Measurements from ENCODE around the gene FLYWCH2. TPM values are rescaled to one million over a fixed set of nuclear protein-coding genes. Genes with fewer than 3 reads are reported as not detected.

The FLYWCH2 gene
- total and polyA plus RNA-seq, 9 of the 15 experiments (the other 6 are each of a cell fraction or from before 2014, with no cell fraction given) = 0.70 to 55.5 (median 7.6) TPM

DNA sequence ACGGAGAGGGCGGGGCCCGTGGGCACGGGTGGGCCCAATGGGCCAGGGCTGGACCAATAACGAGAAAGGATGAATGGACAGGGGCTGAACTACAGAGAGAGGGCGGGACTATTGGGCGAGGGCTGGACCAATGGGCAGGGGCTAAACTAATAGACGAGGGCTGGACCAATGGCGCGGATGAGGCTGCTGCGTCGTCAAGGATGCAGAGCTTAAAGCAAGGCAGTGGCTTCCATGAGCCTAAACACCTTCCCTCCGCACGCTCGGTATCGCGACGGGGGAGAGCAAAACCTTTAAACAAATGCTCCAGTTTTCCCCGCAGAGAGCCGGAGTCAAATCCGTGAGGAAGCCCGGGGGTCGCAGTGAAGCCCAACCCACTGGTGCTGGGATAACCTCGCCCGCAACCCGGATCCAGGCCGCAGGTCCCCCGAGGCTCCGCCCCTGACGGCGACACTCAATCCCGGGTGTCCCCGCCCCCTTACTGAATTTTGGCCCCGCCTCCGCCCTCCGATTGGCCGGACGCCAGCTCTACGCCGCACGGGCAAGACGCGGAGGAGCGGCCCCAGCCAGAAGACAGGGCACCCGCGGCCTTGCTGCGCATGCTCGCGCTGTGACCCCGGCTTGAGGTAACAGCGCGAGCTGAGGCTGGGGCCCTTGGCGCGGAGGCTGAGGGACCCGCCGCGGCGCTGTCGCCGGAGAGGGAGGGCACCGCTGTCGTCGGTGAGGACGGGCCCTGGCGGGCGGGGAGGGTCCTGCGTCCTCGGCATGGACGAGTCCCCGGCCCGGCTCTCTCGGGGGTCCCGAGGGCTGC, at the start of gene FLYWCH2 (continued):
- TF ChIP-seq, protein P1, sequence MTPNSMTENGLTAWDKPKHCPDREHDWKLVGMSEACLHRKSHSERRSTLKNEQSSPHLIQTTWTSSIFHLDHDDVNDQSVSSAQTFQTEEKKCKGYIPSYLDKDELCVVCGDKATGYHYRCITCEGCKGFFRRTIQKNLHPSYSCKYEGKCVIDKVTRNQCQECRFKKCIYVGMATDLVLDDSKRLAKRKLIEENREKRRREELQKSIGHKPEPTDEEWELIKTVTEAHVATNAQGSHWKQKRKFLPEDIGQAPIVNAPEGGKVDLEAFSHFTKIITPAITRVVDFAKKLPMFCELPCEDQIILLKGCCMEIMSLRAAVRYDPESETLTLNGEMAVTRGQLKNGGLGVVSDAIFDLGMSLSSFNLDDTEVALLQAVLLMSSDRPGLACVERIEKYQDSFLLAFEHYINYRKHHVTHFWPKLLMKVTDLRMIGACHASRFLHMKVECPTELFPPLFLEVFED (CRISPR knock-in tag; conservative IDR thresholded peaks at IDR 0.05) = 0 out of 2 replicates have a peak, but pooled peaks have one; percentile 9
- TF ChIP-seq BACH1 (tag; IDR thresholded peaks at IDR 0.05) = no peak
- peak; percentile 93 for TF ChIP-seq KDM2B (CRISPR knock-in tag; IDR thresholded peaks at IDR 0.05)
- TF ChIP-seq, protein P2, sequence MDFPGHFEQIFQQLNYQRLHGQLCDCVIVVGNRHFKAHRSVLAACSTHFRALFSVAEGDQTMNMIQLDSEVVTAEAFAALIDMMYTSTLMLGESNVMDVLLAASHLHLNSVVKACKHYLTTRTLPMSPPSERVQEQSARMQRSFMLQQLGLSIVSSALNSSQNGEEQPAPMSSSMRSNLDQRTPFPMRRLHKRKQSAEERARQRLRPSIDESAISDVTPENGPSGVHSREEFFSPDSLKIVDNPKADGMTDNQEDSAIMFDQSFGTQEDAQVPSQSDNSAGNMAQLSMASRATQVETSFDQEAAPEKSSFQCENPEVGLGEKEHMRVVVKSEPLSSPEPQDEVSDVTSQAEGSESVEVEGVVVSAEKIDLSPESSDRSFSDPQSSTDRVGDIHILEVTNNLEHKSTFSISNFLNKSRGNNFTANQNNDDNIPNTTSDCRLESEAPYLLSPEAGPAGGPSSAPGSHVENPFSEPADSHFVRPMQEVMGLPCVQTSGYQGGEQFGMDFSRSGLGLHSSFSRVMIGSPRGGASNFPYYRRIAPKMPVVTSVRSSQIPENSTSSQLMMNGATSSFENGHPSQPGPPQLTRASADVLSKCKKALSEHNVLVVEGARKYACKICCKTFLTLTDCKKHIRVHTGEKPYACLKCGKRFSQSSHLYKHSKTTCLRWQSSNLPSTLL (IDR thresholded peaks at IDR 0.05) = no peak
- TF ChIP-seq TCFL5 (CRISPR knock-in tag; conservative IDR thresholded peaks at IDR 0.05) = no peak
- peak; percentile 86 for TF ChIP-seq FIP1L1 (IDR thresholded peaks at IDR 0.05; ENCODE audit: low read depth, low read length, poor library complexity, severe bottlenecking)
- no peak for TF ChIP-seq RAD51 (IDR thresholded peaks at IDR 0.05; ENCODE audit: borderline replicate concordance, low read depth)
- TF ChIP-seq, protein P3, sequence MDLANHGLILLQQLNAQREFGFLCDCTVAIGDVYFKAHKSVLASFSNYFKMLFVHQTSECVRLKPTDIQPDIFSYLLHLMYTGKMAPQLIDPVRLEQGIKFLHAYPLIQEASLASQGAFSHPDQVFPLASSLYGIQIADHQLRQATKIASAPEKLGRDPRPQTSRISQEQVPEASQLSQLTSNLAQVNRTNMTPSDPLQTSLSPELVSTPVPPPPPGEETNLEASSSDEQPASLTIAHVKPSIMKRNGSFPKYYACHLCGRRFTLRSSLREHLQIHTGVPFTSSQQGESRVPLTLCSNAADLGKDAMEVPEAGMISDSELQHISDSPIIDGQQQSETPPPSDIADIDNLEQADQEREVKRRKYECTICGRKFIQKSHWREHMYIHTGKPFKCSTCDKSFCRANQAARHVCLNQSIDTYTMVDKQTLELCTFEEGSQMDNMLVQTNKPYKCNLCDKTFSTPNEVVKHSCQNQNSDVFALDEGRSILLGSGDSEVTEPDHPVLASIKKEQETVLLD (IDR thresholded peaks at IDR 0.05) = peak; percentile 85
- TF ChIP-seq SMARCC2 (IDR thresholded peaks at IDR 0.05; ENCODE audit: low read depth) = no peak
- TF ChIP-seq L3MBTL2 (IDR thresholded peaks at IDR 0.05) = peak; percentile 81; the same call in 1 of the 2 replicates
- TF ChIP-seq HDAC6 (IDR thresholded peaks at IDR 0.05; ENCODE audit: low read depth, low read length) = no peak
- TF ChIP-seq ESRRA (IDR thresholded peaks at IDR 0.05; ENCODE audit: borderline replicate concordance, low read depth) = peak; percentile 70
- TF ChIP-seq NFIX (CRISPR knock-in tag; IDR thresholded peaks at IDR 0.05; ENCODE audit: low read depth) = peak; percentile 25; the same call in 1 of the 2 replicates
- TF ChIP-seq TAF1 (IDR thresholded peaks at IDR 0.05; ENCODE audit: control insufficient read depth, extremely low read depth, insufficient read depth, low read length, severe bottlenecking) = peak; percentile 70
- no peak for TF ChIP-seq ILK (tag; IDR thresholded peaks at IDR 0.05; ENCODE audit: borderline replicate concordance, low read depth)
- no peak for TF ChIP-seq NR4A1 (CRISPR knock-in tag; IDR thresholded peaks at IDR 0.05)
- TF ChIP-seq NR4A1 (tag; IDR thresholded peaks at IDR 0.05) = no peak
- TF ChIP-seq ZFP30 (CRISPR knock-in tag; IDR thresholded peaks at IDR 0.05; ENCODE audit: borderline replicate concordance) = no peak
- TF ChIP-seq, protein P4, sequence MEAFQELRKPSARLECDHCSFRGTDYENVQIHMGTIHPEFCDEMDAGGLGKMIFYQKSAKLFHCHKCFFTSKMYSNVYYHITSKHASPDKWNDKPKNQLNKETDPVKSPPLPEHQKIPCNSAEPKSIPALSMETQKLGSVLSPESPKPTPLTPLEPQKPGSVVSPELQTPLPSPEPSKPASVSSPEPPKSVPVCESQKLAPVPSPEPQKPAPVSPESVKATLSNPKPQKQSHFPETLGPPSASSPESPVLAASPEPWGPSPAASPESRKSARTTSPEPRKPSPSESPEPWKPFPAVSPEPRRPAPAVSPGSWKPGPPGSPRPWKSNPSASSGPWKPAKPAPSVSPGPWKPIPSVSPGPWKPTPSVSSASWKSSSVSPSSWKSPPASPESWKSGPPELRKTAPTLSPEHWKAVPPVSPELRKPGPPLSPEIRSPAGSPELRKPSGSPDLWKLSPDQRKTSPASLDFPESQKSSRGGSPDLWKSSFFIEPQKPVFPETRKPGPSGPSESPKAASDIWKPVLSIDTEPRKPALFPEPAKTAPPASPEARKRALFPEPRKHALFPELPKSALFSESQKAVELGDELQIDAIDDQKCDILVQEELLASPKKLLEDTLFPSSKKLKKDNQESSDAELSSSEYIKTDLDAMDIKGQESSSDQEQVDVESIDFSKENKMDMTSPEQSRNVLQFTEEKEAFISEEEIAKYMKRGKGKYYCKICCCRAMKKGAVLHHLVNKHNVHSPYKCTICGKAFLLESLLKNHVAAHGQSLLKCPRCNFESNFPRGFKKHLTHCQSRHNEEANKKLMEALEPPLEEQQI (IDR thresholded peaks at IDR 0.05) = no peak
- TF ChIP-seq ZNF583 (CRISPR knock-in tag; IDR thresholded peaks at IDR 0.05) = no peak
- TF ChIP-seq CHCHD3 (CRISPR knock-in tag; IDR thresholded peaks at IDR 0.05) = no peak
